Fibroblast of mammary gland (primary cell): Measurements from ENCODE around the gene CCDC61.

ENCODE experiments used
- DNase-seq: peaks from one replicate; pipeline ENCODE4 v3.0.0-alpha.2; 2010; ENCODE audit warnings: low read depth
- H3K4me3 ChIP-seq: 2 replicates; pipeline ENCODE4 v1.5.1; 2011; ENCODE audit warnings: low read depth, mild to moderate bottlenecking, low read length, moderate library complexity; ENCODE audit not compliant: control insufficient read depth
- TF ChIP-seq, protein P1 (sequence below): conservative IDR thresholded peaks from 2 replicates; pipeline ENCODE4 v1.5.1; 2011; ENCODE audit warnings: low read depth, low read length, inconsistent platforms; ENCODE audit not compliant: control insufficient read depth, insufficient read depth

The CCDC61 gene

DNA sequence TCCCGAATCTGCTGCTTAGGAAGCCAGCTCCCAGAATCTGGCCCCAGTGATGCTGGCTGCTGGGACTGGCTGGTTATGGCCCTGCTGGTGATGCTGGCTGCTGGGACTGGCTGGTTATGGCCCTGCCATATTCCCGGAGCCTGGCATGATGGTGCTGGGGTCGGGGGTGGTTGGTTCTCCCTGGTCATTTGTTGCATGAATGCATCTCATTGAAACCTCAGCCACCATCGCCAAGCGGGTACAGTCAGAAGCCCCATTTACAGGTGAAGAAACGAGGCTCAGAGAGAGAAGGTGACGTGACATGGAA, 25.5 kb downstream of the CCDC61 start:
- TF ChIP-seq, protein P1, sequence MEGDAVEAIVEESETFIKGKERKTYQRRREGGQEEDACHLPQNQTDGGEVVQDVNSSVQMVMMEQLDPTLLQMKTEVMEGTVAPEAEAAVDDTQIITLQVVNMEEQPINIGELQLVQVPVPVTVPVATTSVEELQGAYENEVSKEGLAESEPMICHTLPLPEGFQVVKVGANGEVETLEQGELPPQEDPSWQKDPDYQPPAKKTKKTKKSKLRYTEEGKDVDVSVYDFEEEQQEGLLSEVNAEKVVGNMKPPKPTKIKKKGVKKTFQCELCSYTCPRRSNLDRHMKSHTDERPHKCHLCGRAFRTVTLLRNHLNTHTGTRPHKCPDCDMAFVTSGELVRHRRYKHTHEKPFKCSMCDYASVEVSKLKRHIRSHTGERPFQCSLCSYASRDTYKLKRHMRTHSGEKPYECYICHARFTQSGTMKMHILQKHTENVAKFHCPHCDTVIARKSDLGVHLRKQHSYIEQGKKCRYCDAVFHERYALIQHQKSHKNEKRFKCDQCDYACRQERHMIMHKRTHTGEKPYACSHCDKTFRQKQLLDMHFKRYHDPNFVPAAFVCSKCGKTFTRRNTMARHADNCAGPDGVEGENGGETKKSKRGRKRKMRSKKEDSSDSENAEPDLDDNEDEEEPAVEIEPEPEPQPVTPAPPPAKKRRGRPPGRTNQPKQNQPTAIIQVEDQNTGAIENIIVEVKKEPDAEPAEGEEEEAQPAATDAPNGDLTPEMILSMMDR, result no peak
- no peak for DNase-seq
- H3K4me3 ChIP-seq, result no peak overlapping the region

DNA sequence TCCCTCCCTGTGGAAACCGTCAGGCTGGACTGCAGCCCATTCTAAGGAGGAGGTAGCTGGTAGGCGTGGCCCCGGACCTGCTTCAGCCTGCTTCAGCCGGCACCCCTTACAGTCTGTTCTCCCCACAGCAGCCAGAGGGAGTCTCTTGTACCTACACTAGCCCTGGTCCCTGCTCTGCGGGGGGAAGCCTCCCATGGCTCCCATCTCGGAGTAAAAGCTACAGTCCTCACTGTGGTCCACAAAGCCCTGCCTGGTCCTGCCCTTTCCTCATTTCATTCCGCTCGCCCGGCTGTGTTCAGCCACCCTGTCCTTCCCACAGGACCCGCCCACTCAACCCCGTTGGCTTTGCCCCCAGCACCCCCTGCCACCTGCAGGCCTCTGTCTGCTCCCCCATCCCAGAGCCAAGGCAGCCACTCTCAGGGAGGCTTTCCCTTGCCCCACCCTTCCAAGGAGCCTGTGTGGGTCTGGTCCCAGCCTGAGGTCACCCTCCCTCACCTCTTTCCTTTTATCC, 26.3 kb downstream of the CCDC61 start:
- no peak overlapping the region for H3K4me3 ChIP-seq
- TF ChIP-seq, protein P1, result no peak
- no peak for DNase-seq

DNA sequence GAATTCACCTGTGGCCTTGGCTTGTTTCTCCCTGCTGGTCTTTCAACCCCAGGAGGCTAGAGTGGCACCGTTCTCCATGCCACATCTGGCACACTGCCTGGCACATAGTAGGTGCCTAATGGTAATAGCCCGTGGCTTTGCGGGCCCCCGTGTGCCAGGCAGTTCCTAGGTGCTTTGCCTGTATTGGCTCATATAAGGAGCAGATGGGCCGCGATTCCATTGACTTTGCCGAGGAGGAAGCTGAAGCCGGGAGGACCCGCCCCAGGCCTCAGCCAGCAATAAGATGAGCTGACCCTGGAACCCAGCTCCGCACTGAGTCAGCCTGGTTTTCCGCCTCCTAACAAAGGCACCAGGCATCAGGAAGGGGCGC, 26.8 kb downstream of the CCDC61 start:
- DNase-seq, result no peak
- TF ChIP-seq, protein P1, result no peak
- H3K4me3 ChIP-seq, result no peak overlapping the region

DNA sequence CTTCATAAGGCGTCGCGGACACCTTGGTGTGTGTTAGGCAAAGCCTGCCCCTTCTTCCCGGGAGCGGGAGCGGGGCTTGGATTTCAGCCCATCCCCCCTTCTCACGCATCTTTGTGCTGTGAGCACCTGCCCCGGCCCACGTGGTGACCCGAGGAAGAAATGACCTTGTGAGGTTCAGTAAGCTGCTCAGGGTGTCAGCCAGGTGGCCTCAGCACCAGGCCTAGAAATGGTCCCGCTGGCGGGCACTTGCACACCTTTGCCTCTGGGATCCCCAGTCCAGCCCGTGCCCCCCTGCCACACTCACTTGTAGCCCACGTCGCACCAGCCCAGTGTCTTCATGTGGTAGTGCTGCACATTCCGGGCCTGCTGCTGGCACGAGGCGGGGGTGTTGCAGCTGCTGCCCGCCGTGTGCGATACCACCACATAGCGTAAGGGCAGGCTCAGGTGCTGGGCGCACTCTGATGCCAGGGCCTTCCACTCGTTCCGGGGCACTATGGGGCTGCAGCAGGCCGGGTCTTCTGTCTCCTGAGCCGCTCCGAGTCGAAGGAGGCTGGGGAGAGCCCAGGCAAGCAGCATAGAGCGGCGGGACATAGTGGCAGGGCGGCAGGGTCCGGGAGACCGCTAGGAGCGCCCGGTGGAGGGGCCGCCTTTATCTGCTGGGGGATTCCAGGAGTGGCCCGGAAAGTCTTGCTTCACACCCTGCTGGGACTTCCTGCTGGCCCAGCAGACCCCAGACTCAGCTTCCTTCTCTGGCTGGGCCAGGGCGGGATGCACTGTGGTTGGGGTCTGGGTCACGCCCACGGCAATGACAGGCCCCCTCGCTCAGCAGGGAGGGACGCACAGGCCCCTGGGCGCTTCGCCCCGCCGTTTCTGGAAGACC, 27.4 kb downstream of the CCDC61 start, which contains the start of gene PGLYRP1:
PGLYRP1 (minus strand) TSS at position 623 of the 880 bp plus-strand sequence; CDS start at position 591, 32 bp downstream.
- no peak for DNase-seq
- TF ChIP-seq, protein P1, result no peak
- no peak within 1 kb of the TSS for H3K4me3 ChIP-seq

DNA sequence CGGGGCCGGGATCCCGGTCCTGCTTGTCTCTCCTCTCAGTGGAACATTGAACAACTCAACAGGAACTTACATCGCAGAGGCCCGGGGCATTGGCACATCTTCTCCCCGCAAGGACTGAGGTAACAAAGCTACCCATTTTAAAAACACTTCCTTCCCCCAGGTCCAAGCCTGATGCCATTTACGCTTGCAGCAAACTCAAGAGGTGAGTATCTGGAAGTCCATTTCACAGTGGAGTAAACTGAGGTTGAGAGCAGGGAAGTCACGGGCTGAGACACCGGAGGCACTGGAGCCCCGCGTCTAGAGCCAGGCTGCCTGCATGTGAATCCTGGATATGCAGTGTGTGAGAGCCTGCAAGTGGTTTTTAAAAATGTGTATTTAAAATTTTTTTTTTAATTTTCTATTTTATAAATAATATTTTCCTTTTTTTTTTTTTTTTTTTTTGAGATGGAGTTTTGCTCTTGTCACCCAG, 28.1 kb downstream of the CCDC61 start:
- no peak for DNase-seq
- TF ChIP-seq, protein P1, result no peak
- H3K4me3 ChIP-seq, result no peak overlapping the region

DNA sequence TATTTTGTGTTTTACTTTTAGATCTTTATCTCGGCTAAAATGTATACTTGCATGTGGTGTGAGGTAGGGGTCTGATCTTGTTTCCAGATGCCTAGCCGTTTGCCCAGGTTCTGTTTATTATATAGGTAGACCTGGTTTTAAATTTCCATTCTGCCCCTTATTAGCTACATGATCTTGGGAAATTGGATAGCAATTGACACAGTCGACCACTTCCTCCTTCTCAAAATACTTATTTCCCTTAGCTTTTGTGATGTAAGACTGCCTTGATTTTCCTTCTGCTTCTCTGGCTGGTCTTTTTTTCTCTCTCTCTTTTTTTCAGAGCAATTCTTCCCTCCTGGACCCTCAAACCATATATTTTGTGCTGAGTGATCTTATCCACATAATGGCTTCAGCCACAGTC, 30.6 kb downstream of the CCDC61 start:
- no peak overlapping the region for H3K4me3 ChIP-seq
- DNase-seq, result no peak
- TF ChIP-seq, protein P1, result no peak
